HL-60 (cell line): ENCODE measurements around the gene RCL1.

Experiments used
- DNase-seq, 2 experiments: peaks; one replicate each; pipeline ENCODE4 v3.0.0-alpha.2; 2010 to 2020; ENCODE audit warnings: low read depth in 1 of 2, low spot score in 1 of 2
- H3K27ac ChIP-seq: fragments of 250-450 bp; sonication (Bioruptor Pico); replicated peaks from 2 replicates; pipeline ENCODE4 v1.5.1; 2020; ENCODE audit warnings: mild to moderate bottlenecking, moderate library complexity
- H3K27me3 ChIP-seq: fragments of 250-450 bp; sonication (Bioruptor Pico); 2 replicates; pipeline ENCODE4 v1.5.1; 2021; ENCODE audit warnings: mild to moderate bottlenecking, moderate library complexity; ENCODE audit not compliant: insufficient read depth, poor library complexity, severe bottlenecking
- H3K4me3 ChIP-seq: replicated peaks from 2 replicates; pipeline ENCODE4 v1.5.1; 2011; ENCODE audit warnings: mild to moderate bottlenecking, control low read depth, low read length; ENCODE audit not compliant: insufficient read depth
- GABPA ChIP-seq: IDR thresholded peaks from 2 replicates; pipeline ENCODE4 v1.6.1; 2012; ENCODE audit warnings: low read depth
- POLR2AphosphoS5 ChIP-seq: IDR thresholded peaks from 2 replicates; pipeline ENCODE4 v1.6.1; 2012; ENCODE audit warnings: low read depth
- REST ChIP-seq: IDR thresholded peaks from 2 replicates; pipeline ENCODE4 v1.6.1; 2012; ENCODE audit warnings: low read depth; ENCODE audit not compliant: insufficient replicate concordance
- SPI1 ChIP-seq: IDR thresholded peaks from 2 replicates; pipeline ENCODE4 v1.6.1; 2012; ENCODE audit warnings: low read depth, mild to moderate bottlenecking, borderline replicate concordance
- TF ChIP-seq, protein P1 (sequence below): IDR thresholded peaks from one replicate; pipeline ENCODE4 v1.5.1; 2011; ENCODE audit warnings: low read length, control low read depth, inconsistent platforms; ENCODE audit not compliant: insufficient read depth

Gene RCL1

DNA sequence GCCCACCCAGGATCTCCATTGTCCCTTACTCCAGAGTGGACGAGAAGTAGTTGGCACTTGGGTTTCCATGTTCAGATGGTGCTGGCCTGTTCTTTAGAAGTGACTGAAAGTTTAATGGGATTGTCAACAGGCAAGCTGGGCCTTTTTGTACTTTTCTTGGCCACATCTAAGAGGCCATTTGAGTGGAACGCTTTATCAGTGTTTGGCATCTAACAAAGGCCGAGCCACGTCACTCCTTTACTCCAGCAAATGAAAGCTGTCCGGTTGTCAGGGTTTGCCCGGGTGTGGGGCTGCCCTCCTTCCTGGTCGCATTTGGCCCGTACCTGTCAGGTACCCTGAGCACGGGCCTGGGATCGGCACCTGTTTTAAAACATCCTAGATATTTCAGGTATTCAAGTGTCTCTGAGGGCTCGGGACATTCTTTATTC lies 71.5 kb downstream of the RCL1 start:
- no peak for TF ChIP-seq SPI1
- TF ChIP-seq REST: no peak
- no peak for TF ChIP-seq GABPA
- TF ChIP-seq, protein P1, sequence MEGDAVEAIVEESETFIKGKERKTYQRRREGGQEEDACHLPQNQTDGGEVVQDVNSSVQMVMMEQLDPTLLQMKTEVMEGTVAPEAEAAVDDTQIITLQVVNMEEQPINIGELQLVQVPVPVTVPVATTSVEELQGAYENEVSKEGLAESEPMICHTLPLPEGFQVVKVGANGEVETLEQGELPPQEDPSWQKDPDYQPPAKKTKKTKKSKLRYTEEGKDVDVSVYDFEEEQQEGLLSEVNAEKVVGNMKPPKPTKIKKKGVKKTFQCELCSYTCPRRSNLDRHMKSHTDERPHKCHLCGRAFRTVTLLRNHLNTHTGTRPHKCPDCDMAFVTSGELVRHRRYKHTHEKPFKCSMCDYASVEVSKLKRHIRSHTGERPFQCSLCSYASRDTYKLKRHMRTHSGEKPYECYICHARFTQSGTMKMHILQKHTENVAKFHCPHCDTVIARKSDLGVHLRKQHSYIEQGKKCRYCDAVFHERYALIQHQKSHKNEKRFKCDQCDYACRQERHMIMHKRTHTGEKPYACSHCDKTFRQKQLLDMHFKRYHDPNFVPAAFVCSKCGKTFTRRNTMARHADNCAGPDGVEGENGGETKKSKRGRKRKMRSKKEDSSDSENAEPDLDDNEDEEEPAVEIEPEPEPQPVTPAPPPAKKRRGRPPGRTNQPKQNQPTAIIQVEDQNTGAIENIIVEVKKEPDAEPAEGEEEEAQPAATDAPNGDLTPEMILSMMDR: no peak
- TF ChIP-seq POLR2AphosphoS5: no peak
- no peaks in the 10 kb centered on the region for H3K27me3 ChIP-seq
- H3K27ac ChIP-seq: no peak overlapping the region
- no peak overlapping the region for H3K4me3 ChIP-seq
- DNase-seq: no peak

DNA sequence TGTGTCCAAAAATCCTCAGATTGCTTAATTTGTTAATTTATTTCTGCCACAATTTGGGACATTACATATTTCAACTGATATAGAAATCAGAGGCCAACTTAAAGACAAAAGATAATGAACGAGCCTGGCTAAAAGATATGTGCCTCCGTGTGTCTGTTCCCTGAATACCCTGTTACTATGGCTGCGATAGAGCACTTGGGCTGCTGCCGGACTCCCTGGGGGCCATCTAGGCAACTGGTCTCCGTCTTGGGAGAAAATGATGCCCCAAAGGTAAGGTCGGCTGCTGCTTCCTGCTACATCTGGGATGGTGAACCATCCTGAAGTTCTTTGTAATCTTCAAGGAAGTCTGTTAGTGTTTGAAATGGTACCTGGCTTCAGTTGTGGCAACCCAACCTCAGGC lies 72.0 kb downstream of the RCL1 start:
- no peak overlapping the region for H3K27ac ChIP-seq
- TF ChIP-seq GABPA (no peak), REST (no peak), SPI1 (no peak), POLR2AphosphoS5 (no peak)
- TF ChIP-seq, protein P1: no peak
- no peaks in the 10 kb centered on the region for H3K27me3 ChIP-seq
- no peak for DNase-seq
- no peak overlapping the region for H3K4me3 ChIP-seq

DNA sequence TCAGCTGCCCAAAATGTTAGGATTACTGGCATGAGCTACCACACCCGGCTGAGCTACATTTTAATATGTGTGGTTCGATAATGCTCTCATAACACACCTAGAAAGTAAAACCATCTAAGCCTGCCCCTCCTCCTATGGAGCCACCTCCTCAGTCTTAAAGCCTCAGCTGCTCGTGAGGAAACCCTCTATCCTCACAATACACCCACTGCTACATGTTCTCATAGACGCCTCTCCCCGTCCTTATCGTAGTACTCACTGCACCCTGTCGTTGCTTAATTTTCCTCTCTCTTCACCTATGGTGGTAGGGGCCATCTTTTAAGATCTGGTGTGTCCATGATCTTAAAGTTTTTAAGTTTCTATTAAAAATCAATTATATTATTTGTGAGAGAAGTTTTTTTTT lies 72.9 kb downstream of the RCL1 start:
- no peak overlapping the region for H3K27ac ChIP-seq
- no peaks in the 10 kb centered on the region for H3K27me3 ChIP-seq
- no peak for DNase-seq
- no peak overlapping the region for H3K4me3 ChIP-seq
- TF ChIP-seq GABPA (no peak), POLR2AphosphoS5 (no peak), SPI1 (no peak), REST (no peak)
- TF ChIP-seq, protein P1: no peak
